Lower lobe of right lung (tissue), 2 donors: ENCODE measurements around the gene ARL2BP. TPM values are rescaled to one million over a fixed set of nuclear protein-coding genes. Genes with fewer than 3 reads are reported as not detected.
"Not testable (repeated sequence)": the region's sequence is repeated elsewhere in the genome, so short reads cannot be mapped to it uniquely, and the experiment has no call there.

ENCODE experiments used
- ATAC-seq, 2 donors: fragments of 200-7000 bp; cut with Tn5 transposase; one replicate each; pipeline ENCODE4 v1.9.1; 2020 to 2022; ENCODE audit warnings: mild to moderate bottlenecking in 2 of 2, moderate library complexity in 2 of 2
- DNase-seq: peaks from one replicate; pipeline ENCODE4 v3.0.0-alpha.2; 2020
- H3K27ac ChIP-seq: fragments of 200-600 bp; one replicate; pipeline ENCODE4 v1.8.0; 2022
- H3K27me3 ChIP-seq: fragments of 200-600 bp; one replicate; pipeline ENCODE4 v1.8.0; 2022; ENCODE audit warnings: low read depth
- H3K36me3 ChIP-seq: fragments of 200-600 bp; one replicate; pipeline ENCODE4 v1.8.0; 2022; ENCODE audit warnings: mild to moderate bottlenecking
- H3K4me1 ChIP-seq: fragments of 200-600 bp; one replicate; pipeline ENCODE4 v1.8.0; 2022
- H3K4me3 ChIP-seq: fragments of 200-600 bp; one replicate; pipeline ENCODE4 v1.8.0; 2022; ENCODE audit warnings: mild to moderate bottlenecking
- H3K9me3 ChIP-seq: fragments of 200-600 bp; one replicate; pipeline ENCODE4 v1.8.0; 2022
- intact Hi-C: fragments of 100-400 bp; cut with DNase I; formaldehyde crosslinking; loops from one replicate; pipeline ENCODE4 v1.11.0; 2022
- long read RNA-seq: library from polyadenylated mRNA; unstranded; transcript quantifications from one replicate; pipeline ENCODE4 v2.0.0, GENCODE V29; 2021
- total RNA-seq: library from RNA; stranded (reverse); fragmentation: NEBNext Ultra II Directional; extraction: Animal tissue kit (Norgen Biotek cat#: 25700); gene quantifications from one replicate; pipeline ENCODE4 v1.2.1, GENCODE V29; 2021
- TF ChIP-seq, protein P1 (sequence below): fragments of 200-600 bp; IDR thresholded peaks from one replicate; pipeline ENCODE4 v1.8.0; 2022; ENCODE audit warnings: antibody characterized with exemption, mild to moderate bottlenecking
- donor health status: DM: no; HTN: yes; CAD: no; lungs with severe emphysema.

ARL2BP gene
- 58.1 TPM for total RNA-seq
- long read RNA-seq, transcript ARL2BP-201 (6 exons, 2,130 nt): major isoform, 99 of 119 reads
- long read RNA-seq, partial matches to known transcripts: 1 of 119 reads
- long read RNA-seq, other reads (novel, unspliced or antisense): 18 of 119 reads

GRCh38 chr16:57244767-57245471 lies at the start of gene ARL2BP:
Gene ARL2BP (plus strand): TSS chr16:57245259. CDS start chr16:57245368, 109 bp downstream.
- Histone ChIP-seq H3K4me3 (peak within 1 kb of the TSS; percentile 70), H3K4me1 (peaks cover 13% of the 10 kb centered on the region), H3K27ac (peak within 1 kb of the TSS; percentile 89), H3K27me3 (no peaks in the 10 kb centered on the region), H3K36me3 (peaks cover 41% of the 10 kb centered on the region), H3K9me3 (no peaks in the 10 kb centered on the region)
- ATAC-seq (peak; percentile 98 to 99), DNase-seq (peak; percentile 99)
- intact Hi-C loops: no loop called here
- TF ChIP-seq, protein P1, sequence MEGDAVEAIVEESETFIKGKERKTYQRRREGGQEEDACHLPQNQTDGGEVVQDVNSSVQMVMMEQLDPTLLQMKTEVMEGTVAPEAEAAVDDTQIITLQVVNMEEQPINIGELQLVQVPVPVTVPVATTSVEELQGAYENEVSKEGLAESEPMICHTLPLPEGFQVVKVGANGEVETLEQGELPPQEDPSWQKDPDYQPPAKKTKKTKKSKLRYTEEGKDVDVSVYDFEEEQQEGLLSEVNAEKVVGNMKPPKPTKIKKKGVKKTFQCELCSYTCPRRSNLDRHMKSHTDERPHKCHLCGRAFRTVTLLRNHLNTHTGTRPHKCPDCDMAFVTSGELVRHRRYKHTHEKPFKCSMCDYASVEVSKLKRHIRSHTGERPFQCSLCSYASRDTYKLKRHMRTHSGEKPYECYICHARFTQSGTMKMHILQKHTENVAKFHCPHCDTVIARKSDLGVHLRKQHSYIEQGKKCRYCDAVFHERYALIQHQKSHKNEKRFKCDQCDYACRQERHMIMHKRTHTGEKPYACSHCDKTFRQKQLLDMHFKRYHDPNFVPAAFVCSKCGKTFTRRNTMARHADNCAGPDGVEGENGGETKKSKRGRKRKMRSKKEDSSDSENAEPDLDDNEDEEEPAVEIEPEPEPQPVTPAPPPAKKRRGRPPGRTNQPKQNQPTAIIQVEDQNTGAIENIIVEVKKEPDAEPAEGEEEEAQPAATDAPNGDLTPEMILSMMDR: peak; percentile 27

GRCh38 chr16:57196286-57196685 lies 48.8 kb upstream of the ARL2BP start:
- Histone ChIP-seq H3K27me3 (no peaks in the 10 kb centered on the region), H3K36me3 (no peaks in the 10 kb centered on the region), H3K4me1 (peaks cover 38% of the 10 kb centered on the region), H3K4me3 (no peak overlapping the region), H3K27ac (no peak overlapping the region), H3K9me3 (no peaks in the 10 kb centered on the region)
- ATAC-seq (no peak), DNase-seq (no peak)
- intact Hi-C loops: no loop called here
- TF ChIP-seq, protein P1: no peak

GRCh38 chr16:57196753-57197152 lies 48.3 kb upstream of the ARL2BP start:
- no peak for ATAC-seq
- intact Hi-C loops: no loop called here
- TF ChIP-seq, protein P1: no peak

DNA sequence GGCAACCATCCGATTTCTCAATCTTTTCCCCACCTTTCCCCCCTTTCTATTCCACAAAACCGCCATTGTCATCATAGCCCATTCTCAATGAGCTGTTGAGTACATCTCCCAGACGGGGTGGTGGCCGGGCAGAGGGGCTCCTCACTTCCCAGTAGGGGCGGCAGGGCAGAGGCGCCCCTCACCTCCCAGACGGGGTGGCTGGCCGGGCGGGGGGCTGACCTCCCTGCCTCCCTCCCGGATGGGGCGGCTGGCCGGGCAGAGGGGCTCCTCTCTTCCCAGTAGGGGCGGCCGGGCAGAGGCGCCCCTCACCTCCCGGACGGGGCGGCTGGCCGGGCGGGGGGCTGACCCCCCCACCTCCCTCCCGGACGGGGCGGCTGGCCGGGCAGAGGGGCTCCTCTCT lies 44.7 kb upstream of the ARL2BP start:
- ATAC-seq, DNase-seq, H3K27ac ChIP-seq, H3K9me3 ChIP-seq, intact Hi-C loops, H3K27me3 ChIP-seq, H3K4me3 ChIP-seq: not testable (repeated sequence)
- peaks cover 13% of the 10 kb centered on the region for H3K36me3 ChIP-seq
- peaks cover 12% of the 10 kb centered on the region for H3K4me1 ChIP-seq

More at GRCh38 chr16:57196753-57197152, 48.3 kb upstream of the ARL2BP start:
- Histone ChIP-seq H3K9me3 (no peaks in the 10 kb centered on the region), H3K4me3 (no peak overlapping the region), H3K36me3 (no peaks in the 10 kb centered on the region), H3K27ac (no peak overlapping the region), H3K27me3 (no peaks in the 10 kb centered on the region), H3K4me1 (peaks cover 33% of the 10 kb centered on the region)
- no peak for DNase-seq

DNA sequence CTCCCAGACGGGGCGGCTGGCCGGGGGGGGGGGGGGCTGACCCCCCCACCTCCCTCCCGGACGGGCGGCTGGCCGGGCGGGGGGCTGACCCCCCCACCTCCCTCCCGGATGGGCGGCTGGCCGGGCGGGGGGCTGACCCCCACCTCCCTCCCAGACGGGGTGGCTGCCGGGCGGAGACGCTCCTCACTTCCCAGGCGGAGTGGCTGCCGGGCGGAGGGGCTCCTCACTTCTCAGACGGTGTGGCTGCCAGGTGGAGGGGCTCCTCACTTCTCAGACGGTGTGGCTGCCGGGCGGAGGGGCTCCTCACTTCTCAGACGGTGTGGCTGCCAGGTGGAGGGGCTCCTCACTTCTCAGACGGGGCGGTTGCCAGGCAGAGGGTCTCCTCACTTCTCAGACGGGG lies 44.1 kb upstream of the ARL2BP start:
- H3K4me3 ChIP-seq, ATAC-seq, DNase-seq, H3K27me3 ChIP-seq, H3K9me3 ChIP-seq, intact Hi-C loops, H3K27ac ChIP-seq: not testable (repeated sequence)
- Histone ChIP-seq H3K4me1 (peaks cover 12% of the 10 kb centered on the region), H3K36me3 (peaks cover 19% of the 10 kb centered on the region)

- intact Hi-C loops: no loop called here
- Histone ChIP-seq H3K4me1 (peaks cover under 1% of the 10 kb centered on the region), H3K9me3 (no peaks in the 10 kb centered on the region), H3K27ac (no peak overlapping the region), H3K4me3 (no peak overlapping the region), H3K27me3 (no peaks in the 10 kb centered on the region), H3K36me3 (peaks cover 33% of the 10 kb centered on the region)
- TF ChIP-seq, protein P1: no peak
- ATAC-seq (no peak), DNase-seq (no peak)
Observed at GRCh38 chr16:57202095-57202886, 42.8 kb upstream of the ARL2BP start.
